LNCaP clone FGC (cell line): ENCODE measurements around the gene SUDS3.
"Not testable (repeated sequence)": the region's sequence is repeated elsewhere in the genome, so short reads cannot be mapped to it uniquely, and the experiment has no call there.

Experiments used
- DNase-seq: peaks from one replicate; pipeline ENCODE4 v3.0.0-alpha.2; 2011; ENCODE audit warnings: low read depth
- H3K4me3 ChIP-seq: 2 replicates; pipeline ENCODE4 v1.5.1; 2011; ENCODE audit warnings: mild to moderate bottlenecking, low read depth, low read length, control low read depth
- CTCF ChIP-seq: IDR thresholded peaks from 2 replicates; pipeline ENCODE4 v1.5.1; 2012; ENCODE audit warnings: mild to moderate bottlenecking; ENCODE audit not compliant: control insufficient read depth, insufficient read depth; ENCODE audit errors: extremely low read depth

Gene SUDS3

GRCh38 chr12:118346895-118347294 is 29.5 kb upstream of the SUDS3 start:
- TF ChIP-seq CTCF, result no peak
- no peak for DNase-seq

DNA sequence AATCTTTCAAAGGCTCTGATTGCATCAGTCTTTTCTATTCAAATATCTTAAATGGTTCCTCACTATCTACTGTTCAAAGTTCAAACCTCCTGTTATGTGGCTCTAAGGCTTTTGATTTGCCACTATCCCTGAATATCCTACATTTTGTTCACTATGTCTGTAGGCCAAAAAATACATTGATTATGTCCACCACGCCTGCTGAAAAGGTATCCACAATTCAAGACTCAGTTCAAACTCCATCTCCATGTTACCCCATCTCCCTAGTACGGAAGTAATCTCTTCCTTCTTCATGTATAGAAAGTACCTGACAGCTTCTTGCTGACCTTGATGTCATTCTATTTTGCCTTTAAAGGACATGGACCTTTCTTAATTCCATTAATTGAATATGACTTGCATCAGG is 28.4 kb upstream of the SUDS3 start:
- no peak for TF ChIP-seq CTCF
- DNase-seq, result no peak
- H3K4me3 ChIP-seq, result no peak overlapping the region

More at GRCh38 chr12:118346895-118347294, 29.5 kb upstream of the SUDS3 start:
- no peak overlapping the region for H3K4me3 ChIP-seq

GRCh38 chr12:118350908-118351559 is 25.3 kb upstream of the SUDS3 start:
- TF ChIP-seq CTCF, result no peak
- DNase-seq, result peak; percentile 74
- no peak overlapping the region for H3K4me3 ChIP-seq

GRCh38 chr12:118353721-118354120 is 22.6 kb upstream of the SUDS3 start:
- no peak for TF ChIP-seq CTCF
- no peak overlapping the region for H3K4me3 ChIP-seq
- DNase-seq, result no peak

DNA sequence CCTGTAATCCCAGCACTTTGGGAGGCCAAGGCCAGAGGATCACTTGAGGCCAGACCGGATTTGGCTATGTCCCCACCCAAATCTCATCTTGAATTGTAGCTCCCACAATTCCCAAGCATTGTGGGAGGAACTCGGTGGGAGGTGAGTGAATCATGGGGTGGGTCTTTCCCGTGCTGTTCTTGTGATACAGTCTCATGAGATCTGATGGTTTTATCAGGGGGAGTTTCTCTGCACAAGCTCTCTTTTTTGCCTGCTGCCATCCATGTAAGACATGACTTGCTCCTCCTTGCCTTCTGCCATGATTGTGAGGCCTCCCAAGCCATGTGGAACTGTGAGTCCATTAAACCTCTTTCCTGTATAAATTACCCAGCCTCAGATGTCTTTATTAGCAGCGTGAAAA is 21.9 kb upstream of the SUDS3 start:
- DNase-seq, H3K4me3 ChIP-seq: not testable (repeated sequence)

GRCh38 chr12:118354903-118355302 is 21.5 kb upstream of the SUDS3 start:
- no peak for TF ChIP-seq CTCF
- no peak for DNase-seq
- no peak overlapping the region for H3K4me3 ChIP-seq

DNA sequence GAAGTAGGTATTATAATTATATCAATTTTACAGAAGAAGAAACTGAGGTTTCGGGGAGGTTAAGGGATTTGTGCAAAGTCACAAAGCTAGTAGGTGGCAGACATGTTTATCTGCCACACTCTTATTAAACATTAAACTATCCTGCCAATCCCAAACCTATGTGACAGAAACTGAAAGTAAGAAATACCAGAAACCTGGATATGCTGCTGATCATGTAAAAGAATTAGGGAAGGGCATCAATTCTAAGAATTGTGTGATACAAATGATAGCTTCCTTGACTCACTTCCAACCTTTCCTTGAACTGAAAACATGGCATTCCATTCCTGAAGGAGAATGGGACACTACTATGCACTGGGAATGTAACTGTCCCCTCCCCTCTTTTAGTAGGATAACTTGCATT is 20.5 kb upstream of the SUDS3 start:
- H3K4me3 ChIP-seq, result no peak overlapping the region
- no peak for TF ChIP-seq CTCF
- no peak for DNase-seq
